Neural crest cell (in vitro differentiated cells): ENCODE measurements around the gene FMNL2. TPM values are rescaled to one million over a fixed set of nuclear protein-coding genes. Genes with fewer than 3 reads are reported as not detected.

Experiments used
- DNase-seq: peaks from one replicate; pipeline ENCODE4 v3.0.0; 2021; ENCODE audit warnings: low read depth, mixed read lengths, low spot score
- H3K27ac Mint-ChIP-seq: one replicate; pipeline ENCODE4 v1.8.0; 2021; ENCODE audit warnings: mild to moderate bottlenecking, mixed read lengths; ENCODE audit not compliant: unreplicated experiment
- H3K27me3 Mint-ChIP-seq: 2 replicates; pipeline ENCODE4 v1.8.0; 2021; ENCODE audit warnings: low read depth, mild to moderate bottlenecking, mixed read lengths
- H3K36me3 Mint-ChIP-seq: 2 replicates; pipeline ENCODE4 v1.8.0; 2021; ENCODE audit warnings: low read depth, mild to moderate bottlenecking, mixed read lengths
- H3K4me1 Mint-ChIP-seq: 2 replicates; pipeline ENCODE4 v1.8.0; 2021; ENCODE audit warnings: mixed read lengths
- H3K4me3 Mint-ChIP-seq: one replicate; pipeline ENCODE4 v1.8.0; 2021; ENCODE audit warnings: mild to moderate bottlenecking, mixed read lengths
- H3K9me3 Mint-ChIP-seq: 2 replicates; pipeline ENCODE4 v1.8.0; 2021; ENCODE audit warnings: mixed read lengths
- total RNA-seq: library from RNA; stranded (reverse); gene quantifications from 2 replicates; pipeline ENCODE4 v1.2.1, GENCODE V29; 2021
- TF ChIP-seq, protein P1 (sequence below): fragments of 200-600 bp; sonication (generic); conservative IDR thresholded peaks from 2 replicates; pipeline ENCODE4 v1.5.0; 2021; ENCODE audit warnings: antibody characterized with exemption, mild to moderate bottlenecking

Gene FMNL2
- total RNA-seq, 1 donor from 2014 or later, result 54.9 TPM

DNA sequence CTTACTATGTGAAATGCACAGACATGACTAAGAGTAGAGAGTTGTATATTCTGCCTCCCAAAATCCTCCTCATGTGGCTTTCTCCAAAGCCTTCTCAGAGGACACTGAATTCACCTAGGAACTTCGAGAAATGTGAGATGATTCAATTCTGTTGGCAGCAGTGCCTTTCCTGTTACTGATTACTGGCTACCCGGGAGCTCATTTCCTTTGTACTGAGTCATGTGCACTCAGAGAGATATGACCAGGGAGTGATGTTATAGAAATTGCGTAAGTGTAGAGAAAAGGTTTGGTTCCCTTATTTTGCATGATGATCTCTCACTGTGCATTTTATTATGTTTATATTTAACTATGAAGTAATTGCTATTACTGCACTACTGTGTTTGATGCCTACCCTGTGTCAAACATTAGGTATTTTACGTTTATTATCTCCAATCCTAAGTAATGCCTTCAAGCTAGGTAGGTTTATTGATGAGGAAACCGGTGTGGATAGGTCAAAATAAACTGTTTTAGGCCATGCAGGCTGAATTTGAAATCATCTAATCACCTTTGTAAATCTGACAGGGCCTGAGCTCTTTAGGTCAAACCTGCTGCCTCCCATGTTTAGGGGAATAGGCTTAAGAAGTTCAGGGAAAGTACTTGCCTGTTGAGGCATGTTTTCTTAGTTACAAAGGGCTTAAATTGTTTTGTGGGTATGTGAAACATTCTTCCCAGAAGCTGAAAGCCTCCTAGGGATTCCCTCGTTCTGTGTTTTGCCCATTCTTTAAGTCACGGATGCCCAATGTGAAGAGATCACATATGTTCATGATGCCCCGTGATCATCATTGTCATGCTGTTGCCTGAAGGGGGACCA is 86.8 kb downstream of the FMNL2 start:
- no peaks in the 10 kb centered on the region for H3K27me3 Mint-ChIP-seq
- no peaks in the 10 kb centered on the region for H3K9me3 Mint-ChIP-seq
- no peak for DNase-seq
- H3K4me3 Mint-ChIP-seq, result no peak overlapping the region
- H3K27ac Mint-ChIP-seq, result no peak overlapping the region
- H3K4me1 Mint-ChIP-seq, result peaks cover 56% of the 10 kb centered on the region
- no peaks in the 10 kb centered on the region for H3K36me3 Mint-ChIP-seq
- TF ChIP-seq, protein P1, sequence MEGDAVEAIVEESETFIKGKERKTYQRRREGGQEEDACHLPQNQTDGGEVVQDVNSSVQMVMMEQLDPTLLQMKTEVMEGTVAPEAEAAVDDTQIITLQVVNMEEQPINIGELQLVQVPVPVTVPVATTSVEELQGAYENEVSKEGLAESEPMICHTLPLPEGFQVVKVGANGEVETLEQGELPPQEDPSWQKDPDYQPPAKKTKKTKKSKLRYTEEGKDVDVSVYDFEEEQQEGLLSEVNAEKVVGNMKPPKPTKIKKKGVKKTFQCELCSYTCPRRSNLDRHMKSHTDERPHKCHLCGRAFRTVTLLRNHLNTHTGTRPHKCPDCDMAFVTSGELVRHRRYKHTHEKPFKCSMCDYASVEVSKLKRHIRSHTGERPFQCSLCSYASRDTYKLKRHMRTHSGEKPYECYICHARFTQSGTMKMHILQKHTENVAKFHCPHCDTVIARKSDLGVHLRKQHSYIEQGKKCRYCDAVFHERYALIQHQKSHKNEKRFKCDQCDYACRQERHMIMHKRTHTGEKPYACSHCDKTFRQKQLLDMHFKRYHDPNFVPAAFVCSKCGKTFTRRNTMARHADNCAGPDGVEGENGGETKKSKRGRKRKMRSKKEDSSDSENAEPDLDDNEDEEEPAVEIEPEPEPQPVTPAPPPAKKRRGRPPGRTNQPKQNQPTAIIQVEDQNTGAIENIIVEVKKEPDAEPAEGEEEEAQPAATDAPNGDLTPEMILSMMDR, result no peak

DNA sequence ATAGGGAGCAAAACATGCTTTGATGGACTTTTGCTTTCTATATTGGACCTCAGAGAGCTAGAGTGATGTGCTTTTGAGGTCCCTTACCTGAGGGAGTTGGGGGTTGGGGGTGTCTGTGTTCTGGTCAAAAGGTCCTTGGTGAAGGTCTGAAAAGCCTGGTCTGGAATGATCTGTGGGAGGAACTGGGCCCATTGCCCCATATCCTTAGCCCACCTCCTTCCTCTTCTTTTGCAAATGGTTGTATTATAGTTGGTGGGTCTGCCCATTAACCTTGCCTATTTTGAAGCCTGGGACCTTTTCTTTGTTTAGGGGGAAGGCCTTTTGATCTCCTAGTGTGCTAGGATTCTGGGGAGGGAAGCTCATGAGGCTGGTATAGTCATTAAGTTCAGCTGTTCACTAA is 88.7 kb downstream of the FMNL2 start:
- H3K4me1 Mint-ChIP-seq, result peaks cover 66% of the 10 kb centered on the region

DNA sequence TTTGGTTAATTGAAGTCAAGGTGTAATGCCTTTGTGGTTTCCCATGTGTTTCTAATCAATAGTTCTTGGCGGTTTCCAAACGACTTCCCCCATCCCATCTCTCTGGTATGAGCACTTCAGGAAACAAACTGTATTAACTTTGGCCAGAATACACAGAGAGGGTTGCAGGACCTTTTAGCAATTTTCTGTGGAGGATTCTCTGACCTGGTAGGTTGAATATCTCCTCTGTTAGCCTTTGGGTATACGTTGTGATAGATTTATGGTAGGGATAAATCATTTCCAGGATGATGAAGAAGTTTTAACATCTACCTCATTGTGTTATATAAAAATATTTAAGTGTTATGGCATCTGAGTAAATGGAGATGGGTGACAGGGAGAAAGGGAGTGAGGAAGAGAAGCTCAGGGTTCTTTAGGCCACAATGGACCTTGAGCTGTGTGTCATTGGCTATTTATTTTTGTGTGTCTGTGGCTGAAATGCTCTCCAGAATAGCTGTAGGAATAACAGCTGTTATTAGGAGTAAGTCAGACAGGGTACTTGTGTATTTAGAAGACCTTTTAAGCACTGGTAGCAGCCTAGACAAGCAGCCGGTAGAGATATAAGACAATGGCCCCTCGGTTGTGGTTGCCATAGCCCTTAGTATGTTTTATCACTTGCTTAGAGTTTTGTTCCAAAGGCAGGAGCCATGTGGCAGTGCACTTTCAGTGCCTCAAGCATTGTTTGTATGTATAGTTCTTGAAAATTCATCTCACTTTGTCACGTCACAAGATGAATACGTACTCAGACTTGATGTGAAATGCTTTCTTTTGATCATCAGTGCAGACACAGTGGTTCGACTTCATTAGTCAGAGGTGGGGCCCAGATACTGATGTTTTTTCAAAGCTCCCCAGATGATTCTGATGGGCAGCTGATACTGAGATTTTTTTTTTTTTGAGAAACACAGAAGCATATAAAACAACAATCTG is 91.1 kb downstream of the FMNL2 start:
- no peak overlapping the region for H3K4me3 Mint-ChIP-seq
- peaks cover 74% of the 10 kb centered on the region for H3K4me1 Mint-ChIP-seq
- no peaks in the 10 kb centered on the region for H3K36me3 Mint-ChIP-seq
- DNase-seq, result no peak
- TF ChIP-seq, protein P1, result no peak
- peak overlapping the region; percentile 0 for H3K27ac Mint-ChIP-seq
- no peaks in the 10 kb centered on the region for H3K27me3 Mint-ChIP-seq
- no peaks in the 10 kb centered on the region for H3K9me3 Mint-ChIP-seq

More for the DNA sequence above, 88.7 kb downstream of the FMNL2 start:
- Mint-ChIP-seq H3K9me3 (no peaks in the 10 kb centered on the region), H3K4me3 (no peak overlapping the region), H3K27ac (no peak overlapping the region), H3K27me3 (no peaks in the 10 kb centered on the region), H3K36me3 (no peaks in the 10 kb centered on the region)
- TF ChIP-seq, protein P1, result no peak
- DNase-seq, result no peak

DNA sequence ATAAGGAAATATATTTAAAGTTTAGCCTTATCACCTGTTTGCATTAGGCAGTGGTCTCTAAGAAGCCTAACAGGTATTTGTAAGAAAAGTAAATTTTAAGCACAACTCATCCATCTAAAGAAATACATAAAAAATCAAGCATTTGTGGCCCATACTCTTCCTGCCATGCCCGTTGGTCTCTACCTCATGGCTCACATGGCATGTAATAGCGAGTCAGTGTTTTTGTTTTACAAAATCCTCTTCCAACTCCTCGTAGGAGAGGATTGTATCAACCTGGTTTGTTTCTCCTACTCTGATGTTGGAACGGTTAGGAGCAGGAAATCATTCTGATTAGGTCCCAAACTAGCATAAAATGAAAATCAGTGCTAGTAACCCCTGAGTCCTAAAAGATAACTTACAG is 91.8 kb downstream of the FMNL2 start:
- Mint-ChIP-seq H3K36me3 (no peaks in the 10 kb centered on the region), H3K4me1 (peaks cover 74% of the 10 kb centered on the region), H3K4me3 (no peak overlapping the region), H3K27me3 (no peaks in the 10 kb centered on the region), H3K9me3 (no peaks in the 10 kb centered on the region), H3K27ac (no peak overlapping the region)
- TF ChIP-seq, protein P1, result no peak
- DNase-seq, result no peak

- Mint-ChIP-seq H3K36me3 (no peaks in the 10 kb centered on the region), H3K4me3 (no peak overlapping the region), H3K27me3 (no peaks in the 10 kb centered on the region), H3K9me3 (no peaks in the 10 kb centered on the region), H3K4me1 (peaks cover 79% of the 10 kb centered on the region), H3K27ac (no peak overlapping the region)
- DNase-seq, result no peak
- TF ChIP-seq, protein P1, result no peak
Measured at GRCh38 chr2:152427902-152428301, 92.9 kb downstream of the FMNL2 start.
